MV-4-11 (cell line): ENCODE data around the gene PLA2R1.
"Not testable (repeated sequence)": the region's sequence is repeated elsewhere in the genome, so short reads cannot be mapped to it uniquely, and the experiment has no call there.

Experiments
- DNase-seq: peaks from one replicate; lab custom pipeline; 2025; lab: John Stamatoyannopoulos, UW

Gene PLA2R1

GRCh38 chr2:159982842-159983785 is 79.3 kb downstream of the PLA2R1 start:
- no peak for DNase-seq

GRCh38 chr2:159982270-159982669 is 80.1 kb downstream of the PLA2R1 start:
- peak; percentile 12 for DNase-seq

- DNase-seq, result no peak
Observed at GRCh38 chr2:159976527-159977160, 85.8 kb downstream of the PLA2R1 start.

GRCh38 chr2:159973325-159973724 is 89.1 kb downstream of the PLA2R1 start:
- DNase-seq, result no peak

- peak; percentile 86 for DNase-seq
Observed at GRCh38 chr2:159971365-159972152, 90.9 kb downstream of the PLA2R1 start.

- not testable (repeated sequence) for DNase-seq
Observed at GRCh38 chr2:159970548-159970947, 91.9 kb downstream of the PLA2R1 start.

- peak; percentile 33 for DNase-seq
Observed at GRCh38 chr2:159968279-159968900, 94.0 kb downstream of the PLA2R1 start.

- DNase-seq, result peak; percentile 52
Observed at GRCh38 chr2:159963700-159964099, 98.7 kb downstream of the PLA2R1 start.

GRCh38 chr2:159962513-159962912 is 99.9 kb downstream of the PLA2R1 start:
- DNase-seq, result not testable (repeated sequence)

- DNase-seq, result no peak
Observed at GRCh38 chr2:159961451-159961850, 101.0 kb downstream of the PLA2R1 start.

GRCh38 chr2:159961037-159961436 is 101.4 kb downstream of the PLA2R1 start:
- DNase-seq, result no peak

- DNase-seq, result peak; percentile 63
Observed at GRCh38 chr2:159960414-159960813, 102.0 kb downstream of the PLA2R1 start.

- no peak for DNase-seq
Observed at GRCh38 chr2:159959136-159959535, 103.3 kb downstream of the PLA2R1 start.

GRCh38 chr2:159953136-159953823 is 109.1 kb downstream of the PLA2R1 start:
- DNase-seq, result no peak

GRCh38 chr2:159946326-159946999 is 116.0 kb downstream of the PLA2R1 start:
- no peak for DNase-seq

GRCh38 chr2:159944874-159945273 is 117.5 kb downstream of the PLA2R1 start:
- no peak for DNase-seq

- DNase-seq, result no peak
Observed at GRCh38 chr2:159942146-159942545, 120.3 kb downstream of the PLA2R1 start.

GRCh38 chr2:159941729-159942128 is 120.7 kb downstream of the PLA2R1 start:
- DNase-seq, result no peak

GRCh38 chr2:159939946-159940345 is 122.5 kb downstream of the PLA2R1 start:
- peak; percentile 62 for DNase-seq

GRCh38 chr2:159938395-159938794 is 124.0 kb downstream of the PLA2R1 start:
- DNase-seq, result no peak

- peak; percentile 60 for DNase-seq
Observed at GRCh38 chr2:159936471-159936870, 125.9 kb downstream of the PLA2R1 start.
